NCI-H2029 (cell line): Measurements from ENCODE around the gene RBM47.
"Not testable (repeated sequence)": the region's sequence is repeated elsewhere in the genome, so short reads cannot be mapped to it uniquely, and the experiment has no call there.

Experiments
- DNase-seq: peaks from one replicate; lab custom pipeline; 2025; lab: John Stamatoyannopoulos, UW

The RBM47 gene

DNA sequence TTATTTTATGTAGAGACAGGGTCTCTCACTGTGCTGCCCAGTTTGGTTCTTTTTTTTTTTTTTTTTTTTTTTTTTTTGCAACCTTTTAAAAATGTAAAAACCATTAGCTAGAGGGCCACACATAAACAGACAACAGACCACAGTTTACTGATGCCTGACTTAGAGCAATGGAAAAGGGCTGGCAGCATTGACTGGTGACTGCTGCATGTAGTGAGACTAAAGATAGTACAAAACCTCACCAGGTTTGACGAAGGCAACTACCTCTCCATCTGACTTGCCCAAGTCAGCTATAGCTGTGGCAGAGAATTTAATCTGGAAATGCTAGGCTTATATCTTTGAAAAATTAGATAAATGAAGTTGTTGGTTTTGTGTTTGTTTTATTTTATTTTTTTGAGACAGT, 102.9 kb downstream of the RBM47 start:
- no peak for DNase-seq

GRCh38 chr4:40525752-40526598, 103.7 kb downstream of the RBM47 start:
- no peak for DNase-seq

- no peak for DNase-seq
Observed at GRCh38 chr4:40524366-40525041, 105.2 kb downstream of the RBM47 start.

- DNase-seq = no peak
Observed at GRCh38 chr4:40523581-40523980, 106.1 kb downstream of the RBM47 start.

DNA sequence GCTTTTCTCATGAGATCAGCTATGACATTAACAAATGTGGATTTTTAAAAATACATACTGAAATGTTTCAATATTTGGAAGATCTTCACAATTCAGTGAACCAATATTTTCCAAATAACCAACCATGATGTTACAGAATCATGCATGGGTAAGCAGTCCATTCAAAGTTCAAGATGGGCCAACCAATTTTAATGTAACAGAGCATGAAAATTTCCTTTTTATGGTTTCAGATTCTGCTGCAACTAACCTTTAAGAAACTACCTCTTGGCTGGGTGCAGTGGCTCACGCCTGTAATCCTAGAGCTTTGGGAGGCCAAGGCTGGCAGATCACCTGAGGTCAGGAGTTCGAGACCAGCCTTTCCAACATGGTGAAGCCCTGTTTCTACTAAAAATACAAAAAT, 107.7 kb downstream of the RBM47 start:
- no peak for DNase-seq

GRCh38 chr4:40520533-40520932, 109.1 kb downstream of the RBM47 start:
- DNase-seq = no peak

- not testable (repeated sequence) for DNase-seq
Observed at GRCh38 chr4:40517081-40517480, 112.6 kb downstream of the RBM47 start.

GRCh38 chr4:40516651-40517050, 113.0 kb downstream of the RBM47 start:
- DNase-seq = no peak

DNA sequence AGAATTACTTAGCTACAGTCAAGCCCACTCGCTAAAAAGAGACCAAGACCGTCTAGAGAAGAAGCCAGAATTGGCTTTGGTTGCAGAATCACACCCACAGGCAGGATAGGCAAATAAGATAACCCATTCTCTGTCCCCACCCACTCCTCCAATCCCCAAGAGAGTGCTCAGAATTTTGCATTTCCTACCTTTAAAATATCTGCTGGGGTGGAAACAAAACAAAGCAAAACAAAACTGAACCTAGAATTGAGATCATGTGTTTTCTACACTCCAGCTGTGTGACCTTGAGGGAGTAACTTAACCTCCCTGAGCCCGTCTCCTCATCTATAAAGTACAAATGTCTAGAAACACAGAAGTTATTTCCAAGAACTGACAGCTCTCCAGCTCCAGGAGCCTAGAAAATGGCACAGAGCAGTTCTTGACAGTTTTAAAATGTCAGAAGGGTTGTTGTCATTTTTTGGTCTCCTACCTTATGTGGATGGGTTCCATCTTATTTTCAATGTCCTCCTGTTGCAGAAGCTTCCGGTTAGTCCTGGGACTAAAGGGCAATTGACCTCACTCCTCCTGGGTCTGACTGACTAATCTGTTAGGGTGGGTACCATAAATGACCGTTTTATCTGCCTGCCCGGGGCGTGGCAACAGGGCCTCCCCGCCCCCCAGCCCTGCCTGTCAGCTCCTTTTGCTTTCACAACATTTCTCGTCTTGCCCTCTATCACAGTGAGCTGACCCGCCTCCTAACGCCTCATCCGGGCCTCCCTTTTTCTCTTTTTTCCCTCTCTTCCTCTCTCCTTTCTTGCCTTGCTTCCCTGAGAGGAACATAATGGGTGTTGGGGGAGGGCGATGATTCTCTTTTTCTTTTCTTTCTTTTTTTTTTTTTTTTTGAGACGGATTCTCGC, 114.0 kb downstream of the RBM47 start:
- DNase-seq = no peak

DNA sequence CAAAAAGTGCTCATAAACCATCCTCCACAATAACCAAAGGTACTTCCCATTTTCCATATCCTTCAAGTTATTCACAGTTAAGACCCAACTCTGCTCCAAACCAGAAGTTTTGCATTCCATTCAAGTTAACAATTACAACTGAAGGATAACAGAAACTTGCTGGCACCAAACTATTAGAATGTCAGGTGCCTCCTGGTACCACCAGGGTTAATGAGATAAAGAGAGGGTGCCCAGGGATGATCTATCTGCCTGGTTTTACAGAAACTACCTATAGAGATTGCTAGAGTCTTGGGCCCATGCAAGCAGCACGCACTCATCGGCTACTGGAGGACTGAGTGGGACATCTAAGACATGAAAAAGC, 114.6 kb downstream of the RBM47 start:
- no peak for DNase-seq

DNA sequence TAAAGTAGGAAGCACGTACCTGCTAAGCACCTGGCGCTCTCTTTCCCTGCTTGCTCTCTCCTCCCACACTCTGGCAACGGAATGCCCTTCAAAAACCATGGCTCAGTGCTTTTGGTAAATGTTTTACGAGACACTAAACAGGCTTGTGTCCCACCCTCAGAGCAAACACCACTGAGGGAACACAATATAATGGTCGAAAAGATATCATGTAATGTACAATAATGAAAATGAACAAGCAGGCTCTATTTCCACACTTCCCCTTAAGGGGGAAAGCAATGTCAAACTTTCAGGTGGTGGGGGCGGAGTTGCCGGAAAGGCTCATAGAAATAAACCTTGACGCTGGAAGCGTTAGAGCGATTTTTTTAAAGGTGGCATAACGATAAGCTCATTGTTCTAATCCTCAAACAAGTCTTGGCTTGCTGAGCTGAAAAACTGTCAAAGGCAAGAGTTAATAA, 115.1 kb downstream of the RBM47 start:
- DNase-seq = peak; percentile 81

DNA sequence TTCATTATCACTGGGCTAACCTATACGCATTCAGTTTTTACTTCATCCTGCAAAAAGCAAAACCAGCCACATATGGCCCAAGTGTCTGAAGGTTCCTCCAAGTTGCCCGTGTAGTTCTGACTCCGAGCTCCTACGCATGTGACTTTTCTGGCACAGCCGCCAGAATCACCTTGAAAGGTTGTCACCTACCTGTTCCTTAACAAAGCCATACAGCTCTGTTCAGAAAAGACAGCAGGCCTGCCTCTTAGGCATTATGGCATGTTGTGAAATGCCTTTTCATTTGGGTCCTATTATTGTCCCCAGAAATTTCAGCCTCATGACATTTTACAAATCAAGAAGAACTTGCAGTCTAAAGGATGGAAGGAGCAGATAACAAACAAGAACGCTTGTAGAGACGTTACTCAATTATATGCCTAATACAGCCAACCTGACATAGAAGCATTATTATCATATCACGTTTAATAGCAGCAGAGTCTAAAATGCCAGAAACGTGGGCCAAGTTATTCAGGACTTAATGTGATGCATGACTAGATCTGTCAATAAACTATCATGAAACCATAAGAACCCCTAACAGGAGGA, 118.5 kb downstream of the RBM47 start:
- no peak for DNase-seq

GRCh38 chr4:40507977-40508376, 121.7 kb downstream of the RBM47 start:
- no peak for DNase-seq

GRCh38 chr4:40506492-40506891, 123.2 kb downstream of the RBM47 start:
- no peak for DNase-seq

- no peak for DNase-seq
Observed at GRCh38 chr4:40506066-40506465, 123.6 kb downstream of the RBM47 start.

- DNase-seq = no peak
Observed at GRCh38 chr4:40502934-40503333, 126.7 kb downstream of the RBM47 start.

DNA sequence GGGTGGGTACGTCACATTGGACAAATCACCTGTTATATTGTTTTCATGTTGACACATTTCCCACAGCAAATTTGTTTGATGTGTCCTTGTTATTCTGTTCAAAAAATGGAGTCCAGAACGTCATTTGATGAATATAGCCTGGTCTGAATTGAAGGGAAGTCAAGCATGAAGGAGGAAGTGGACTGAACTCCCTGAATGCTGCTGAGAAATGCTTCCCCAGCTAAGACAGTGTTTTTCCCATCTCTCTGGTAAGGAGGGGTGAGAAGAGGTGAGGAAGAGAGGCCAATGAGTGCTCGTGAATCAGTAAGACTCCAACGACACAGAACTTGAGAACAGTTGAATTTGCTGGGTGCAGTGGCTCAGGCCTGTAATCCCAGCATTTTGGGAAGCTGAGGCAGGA, 127.4 kb downstream of the RBM47 start:
- DNase-seq = peak; percentile 45

- DNase-seq = no peak
Observed at GRCh38 chr4:40500781-40501180, 128.9 kb downstream of the RBM47 start.

- DNase-seq = no peak
Observed at GRCh38 chr4:40493160-40493559, 136.5 kb downstream of the RBM47 start.

DNA sequence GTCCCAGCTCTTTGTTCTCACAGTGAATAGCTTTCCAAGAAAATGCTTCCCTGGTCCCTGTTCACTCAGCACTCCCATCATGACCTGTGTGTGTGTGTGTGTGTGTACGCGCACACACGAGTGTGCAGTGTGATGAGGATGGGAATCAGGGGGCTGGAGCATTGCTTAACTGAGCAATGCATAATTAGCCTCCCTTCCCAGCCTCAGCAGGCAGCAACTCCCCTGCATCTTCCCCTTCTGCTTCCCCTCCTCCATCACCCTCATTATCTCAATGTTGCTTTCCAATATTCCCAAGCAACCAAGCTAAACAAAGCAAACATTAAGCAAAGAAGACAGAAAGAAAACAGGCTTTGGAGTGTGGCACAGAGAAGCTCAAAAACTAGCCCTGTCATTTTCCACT, 137.0 kb downstream of the RBM47 start:
- no peak for DNase-seq

- DNase-seq = no peak
Observed at GRCh38 chr4:40490481-40490880, 139.2 kb downstream of the RBM47 start.

DNA sequence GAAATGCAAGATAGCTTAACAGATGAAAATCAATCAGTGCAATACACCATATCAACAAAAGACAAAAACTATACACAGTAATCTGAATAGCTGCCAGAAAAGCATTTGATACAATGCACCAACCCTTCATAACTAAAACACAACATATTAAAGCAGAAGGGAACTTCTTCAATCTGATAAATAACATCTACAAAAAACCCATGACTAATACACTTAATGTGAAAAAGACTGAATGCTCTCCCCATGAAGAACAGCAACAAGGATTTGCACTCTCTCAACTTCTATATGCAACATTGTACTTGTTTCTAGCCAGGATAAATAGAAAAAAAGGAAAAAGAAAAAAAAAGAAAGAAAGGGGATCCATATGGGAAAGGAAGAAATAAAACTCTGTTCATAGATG, 139.7 kb downstream of the RBM47 start:
- no peak for DNase-seq
